ENCODE measurements around the gene GLCCI1. TPM values are rescaled to one million over a fixed set of nuclear protein-coding genes. Genes with fewer than 3 reads are reported as not detected.

The GLCCI1 gene
- total and polyA plus RNA-seq, 2 of the 13 experiments (the other 11 are each of a cell fraction or from before 2014, with no cell fraction given) = 1.3 to 1.7 TPM

DNA sequence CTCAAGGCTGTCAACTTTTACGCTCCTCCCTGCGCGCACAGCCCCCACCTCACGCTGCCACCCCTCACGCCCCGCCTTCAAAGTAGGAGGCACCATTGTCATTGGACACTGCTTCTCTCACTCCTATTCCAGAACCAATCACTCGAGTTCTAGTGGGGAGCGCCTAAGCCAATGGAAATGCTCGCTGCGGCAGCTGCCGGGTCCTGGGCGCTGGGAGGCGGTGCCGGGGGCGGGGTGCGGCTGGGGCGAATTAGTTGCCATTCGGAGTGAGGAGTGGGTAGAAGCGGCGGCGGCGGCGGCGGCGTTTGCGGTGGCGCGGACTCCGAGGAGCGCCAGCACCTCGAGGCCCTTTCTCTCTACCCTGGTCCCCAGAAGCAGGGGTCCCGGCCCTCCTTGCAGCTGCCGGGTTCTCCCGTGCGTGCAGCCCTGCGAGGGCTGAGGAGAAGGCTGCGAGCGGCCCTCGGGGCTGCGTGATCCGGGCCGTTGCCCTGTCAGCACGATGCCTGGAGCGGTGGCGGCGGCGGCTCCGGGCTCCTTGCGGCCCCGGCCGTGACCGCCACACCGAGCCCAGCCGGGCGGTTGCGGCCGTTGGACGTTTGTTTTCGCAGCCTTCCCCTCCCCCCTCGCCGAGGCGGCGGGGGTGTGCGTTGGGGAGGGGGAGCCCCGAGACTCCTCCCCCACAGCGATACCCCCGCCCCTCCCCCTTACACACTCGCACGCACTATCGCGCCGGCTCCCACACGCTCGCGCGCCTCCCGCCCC is at the start of gene GLCCI1 (continued):
- TF ChIP-seq, protein P1, sequence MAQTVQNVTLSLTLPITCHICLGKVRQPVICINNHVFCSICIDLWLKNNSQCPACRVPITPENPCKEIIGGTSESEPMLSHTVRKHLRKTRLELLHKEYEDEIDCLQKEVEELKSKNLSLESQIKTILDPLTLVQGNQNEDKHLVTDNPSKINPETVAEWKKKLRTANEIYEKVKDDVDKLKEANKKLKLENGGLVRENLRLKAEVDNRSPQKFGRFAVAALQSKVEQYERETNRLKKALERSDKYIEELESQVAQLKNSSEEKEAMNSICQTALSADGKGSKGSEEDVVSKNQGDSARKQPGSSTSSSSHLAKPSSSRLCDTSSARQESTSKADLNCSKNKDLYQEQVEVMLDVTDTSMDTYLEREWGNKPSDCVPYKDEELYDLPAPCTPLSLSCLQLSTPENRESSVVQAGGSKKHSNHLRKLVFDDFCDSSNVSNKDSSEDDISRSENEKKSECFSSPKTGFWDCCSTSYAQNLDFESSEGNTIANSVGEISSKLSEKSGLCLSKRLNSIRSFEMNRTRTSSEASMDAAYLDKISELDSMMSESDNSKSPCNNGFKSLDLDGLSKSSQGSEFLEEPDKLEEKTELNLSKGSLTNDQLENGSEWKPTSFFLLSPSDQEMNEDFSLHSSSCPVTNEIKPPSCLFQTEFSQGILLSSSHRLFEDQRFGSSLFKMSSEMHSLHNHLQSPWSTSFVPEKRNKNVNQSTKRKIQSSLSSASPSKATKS (CRISPR knock-in tag; IDR thresholded peaks at IDR 0.05) = no peak
- TF ChIP-seq, protein P2, sequence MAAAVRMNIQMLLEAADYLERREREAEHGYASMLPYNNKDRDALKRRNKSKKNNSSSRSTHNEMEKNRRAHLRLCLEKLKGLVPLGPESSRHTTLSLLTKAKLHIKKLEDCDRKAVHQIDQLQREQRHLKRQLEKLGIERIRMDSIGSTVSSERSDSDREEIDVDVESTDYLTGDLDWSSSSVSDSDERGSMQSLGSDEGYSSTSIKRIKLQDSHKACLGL (CRISPR knock-in tag; IDR thresholded peaks at IDR 0.05) = 0 out of 2 replicates have a peak, but pooled peaks have one; percentile 55
- peak; percentile 73; the same call in 1 of the 2 replicates for TF ChIP-seq KDM5B (CRISPR knock-in tag; IDR thresholded peaks at IDR 0.05; ENCODE audit: borderline replicate concordance)
- TF ChIP-seq, protein P3, sequence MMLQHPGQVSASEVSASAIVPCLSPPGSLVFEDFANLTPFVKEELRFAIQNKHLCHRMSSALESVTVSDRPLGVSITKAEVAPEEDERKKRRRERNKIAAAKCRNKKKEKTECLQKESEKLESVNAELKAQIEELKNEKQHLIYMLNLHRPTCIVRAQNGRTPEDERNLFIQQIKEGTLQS (CRISPR knock-in tag; IDR thresholded peaks at IDR 0.05) = no peak
- peak; percentile 40; the same call in 1 of the 2 replicates for TF ChIP-seq ETV6 (CRISPR knock-in tag; conservative IDR thresholded peaks at IDR 0.05)
- TF ChIP-seq SIN3A (IDR thresholded peaks at IDR 0.05; ENCODE audit: borderline replicate concordance, low read depth, low read length) = peak; percentile 27; the same call in 1 of the 2 replicates
- TF ChIP-seq CHD4 (IDR thresholded peaks at IDR 0.05; ENCODE audit: borderline replicate concordance, low read length) = no peak
- TF ChIP-seq PHF21A (CRISPR knock-in tag; IDR thresholded peaks at IDR 0.05) = 0 out of 2 replicates have a peak, but pooled peaks have one; percentile 22
- TF ChIP-seq, protein P4, sequence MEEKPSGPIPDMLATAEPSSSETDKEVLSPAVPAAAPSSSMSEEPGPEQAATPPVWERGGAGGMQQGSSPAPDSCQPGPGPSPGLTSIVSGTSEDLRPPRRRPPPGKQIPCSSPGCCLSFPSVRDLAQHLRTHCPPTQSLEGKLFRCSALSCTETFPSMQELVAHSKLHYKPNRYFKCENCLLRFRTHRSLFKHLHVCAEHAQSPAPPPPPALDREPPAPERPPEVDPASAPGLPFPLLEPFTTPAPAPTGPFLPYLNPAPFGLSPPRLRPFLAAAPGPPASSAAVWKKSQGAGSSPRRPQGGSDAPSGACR (CRISPR knock-in tag; IDR thresholded peaks at IDR 0.05) = no peak
- no peak for TF ChIP-seq NR2F6 (IDR thresholded peaks at IDR 0.05)
- no peak for TF ChIP-seq NR2F6 (CRISPR knock-in tag; IDR thresholded peaks at IDR 0.05)
- peak; percentile 75; the same call in 1 of the 2 replicates for TF ChIP-seq IRX3 (CRISPR knock-in tag; IDR thresholded peaks at IDR 0.05; ENCODE audit: borderline replicate concordance, low read depth)
- peak; percentile 55; the same call in 1 of the 2 replicates for TF ChIP-seq ZNF430 (CRISPR knock-in tag; IDR thresholded peaks at IDR 0.05)
- TF ChIP-seq ISL2 (CRISPR knock-in tag; IDR thresholded peaks at IDR 0.05) = peak; percentile 63
- TF ChIP-seq ZNF33B (CRISPR knock-in tag; IDR thresholded peaks at IDR 0.05) = peak; percentile 69; the same call in 1 of the 2 replicates
- TF ChIP-seq REL (CRISPR knock-in tag; conservative IDR thresholded peaks at IDR 0.05) = 0 out of 2 replicates have a peak, but pooled peaks have one; percentile 52
- TF ChIP-seq, protein P5, sequence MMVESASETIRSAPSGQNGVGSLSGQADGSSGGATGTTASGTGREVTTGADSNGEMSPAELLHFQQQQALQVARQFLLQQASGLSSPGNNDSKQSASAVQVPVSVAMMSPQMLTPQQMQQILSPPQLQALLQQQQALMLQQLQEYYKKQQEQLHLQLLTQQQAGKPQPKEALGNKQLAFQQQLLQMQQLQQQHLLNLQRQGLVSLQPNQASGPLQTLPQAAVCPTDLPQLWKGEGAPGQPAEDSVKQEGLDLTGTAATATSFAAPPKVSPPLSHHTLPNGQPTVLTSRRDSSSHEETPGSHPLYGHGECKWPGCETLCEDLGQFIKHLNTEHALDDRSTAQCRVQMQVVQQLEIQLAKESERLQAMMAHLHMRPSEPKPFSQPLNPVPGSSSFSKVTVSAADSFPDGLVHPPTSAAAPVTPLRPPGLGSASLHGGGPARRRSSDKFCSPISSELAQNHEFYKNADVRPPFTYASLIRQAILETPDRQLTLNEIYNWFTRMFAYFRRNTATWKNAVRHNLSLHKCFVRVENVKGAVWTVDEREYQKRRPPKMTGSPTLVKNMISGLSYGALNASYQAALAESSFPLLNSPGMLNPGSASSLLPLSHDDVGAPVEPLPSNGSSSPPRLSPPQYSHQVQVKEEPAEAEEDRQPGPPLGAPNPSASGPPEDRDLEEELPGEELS (CRISPR knock-in tag; IDR thresholded peaks at IDR 0.05) = peak; percentile 32; the same call in 1 of the 2 replicates
- peak; percentile 75; the same call in 1 of the 2 replicates for TF ChIP-seq RFXAP (CRISPR knock-in tag; IDR thresholded peaks at IDR 0.05; ENCODE audit: borderline replicate concordance)
- TF ChIP-seq MAZ (IDR thresholded peaks at IDR 0.05; ENCODE audit: borderline replicate concordance, low read depth, low read length) = peak; percentile 98
- TF ChIP-seq MAZ (CRISPR knock-in tag; IDR thresholded peaks at IDR 0.05; ENCODE audit: low read depth) = peak; percentile 69
- peak; percentile 51; the same call in 1 of the 2 replicates for TF ChIP-seq ZNF607 (CRISPR knock-in tag; IDR thresholded peaks at IDR 0.05; ENCODE audit: borderline replicate concordance)
- TF ChIP-seq KAT7 (CRISPR knock-in tag; IDR thresholded peaks at IDR 0.05; ENCODE audit: borderline replicate concordance) = no peak
- peak; percentile 66 for TF ChIP-seq TBX2 (CRISPR knock-in tag; IDR thresholded peaks at IDR 0.05; ENCODE audit: borderline replicate concordance)
- peak; percentile 70 for TF ChIP-seq ASH2L (IDR thresholded peaks at IDR 0.05; ENCODE audit: insufficient read length, low read depth, low read length)
